ENCODE data around the gene NEK4.

GRCh38 chr3:52690560-52690959 lies 80.2 kb downstream of the NEK4 start:
- TF ChIP-seq CTCF (conservative IDR thresholded peaks at IDR 0.05) (no peak), ZFX (IDR thresholded peaks at IDR 0.05) (no peak)
